HG03095 (cell line): ENCODE results near the gene ANO1.

Experiments used
- ATAC-seq: cut with Tn5 transposase; IDR thresholded peaks from one replicate; pipeline ENCODE4 v1.9.1; 2021; ENCODE audit warnings: moderate library complexity; ENCODE audit not compliant: unreplicated experiment

The ANO1 gene

DNA sequence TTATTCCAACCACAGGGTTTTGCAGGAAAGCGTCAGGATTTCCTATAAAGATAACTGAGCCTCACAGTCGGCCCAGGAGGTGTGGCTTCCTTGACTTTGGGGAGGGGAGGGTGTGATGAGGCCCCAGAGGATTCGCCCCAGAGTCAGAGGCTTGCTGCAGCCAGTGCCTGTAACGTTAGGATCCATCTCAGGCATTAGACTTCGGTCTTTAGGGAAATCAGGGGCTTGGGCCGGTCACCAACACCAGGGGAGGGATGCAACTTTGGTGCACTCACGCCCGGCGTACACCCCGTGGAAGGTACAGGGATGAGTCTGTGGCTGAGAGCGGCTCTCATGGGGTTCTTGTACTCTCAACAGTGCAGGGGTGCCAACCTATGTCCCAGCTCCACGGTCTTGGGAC, 5.7 kb upstream of the ANO1 start:
- no peak for ATAC-seq

- ATAC-seq = no peak
These were observed 5.0 kb upstream of the ANO1 start for GRCh38 chr11:70072861-70073755.

DNA sequence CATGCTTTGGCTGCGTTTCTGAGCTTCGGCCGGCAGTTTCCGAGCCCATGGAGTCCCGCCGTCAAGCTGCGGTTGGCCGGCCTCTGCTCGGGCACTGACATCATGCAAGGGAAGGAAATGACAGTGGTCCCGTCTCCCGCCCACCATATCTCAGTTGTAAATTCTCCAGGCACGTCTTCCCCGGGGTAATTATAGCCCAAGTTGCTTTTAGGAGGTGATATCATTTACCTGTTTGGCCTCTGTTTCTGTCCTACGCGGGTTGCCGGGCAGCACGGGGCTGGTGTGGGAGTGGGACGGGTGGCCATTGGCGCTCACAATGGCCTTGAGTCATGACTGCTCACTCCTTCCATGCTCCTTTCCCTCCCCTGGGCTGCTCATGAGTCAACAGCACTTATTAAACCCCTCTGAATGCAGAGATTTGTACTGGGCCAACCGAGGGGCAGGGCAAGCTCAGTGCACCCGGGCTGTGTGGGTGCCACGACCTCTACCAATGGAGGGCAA, 4.2 kb upstream of the ANO1 start:
- ATAC-seq = no peak

DNA sequence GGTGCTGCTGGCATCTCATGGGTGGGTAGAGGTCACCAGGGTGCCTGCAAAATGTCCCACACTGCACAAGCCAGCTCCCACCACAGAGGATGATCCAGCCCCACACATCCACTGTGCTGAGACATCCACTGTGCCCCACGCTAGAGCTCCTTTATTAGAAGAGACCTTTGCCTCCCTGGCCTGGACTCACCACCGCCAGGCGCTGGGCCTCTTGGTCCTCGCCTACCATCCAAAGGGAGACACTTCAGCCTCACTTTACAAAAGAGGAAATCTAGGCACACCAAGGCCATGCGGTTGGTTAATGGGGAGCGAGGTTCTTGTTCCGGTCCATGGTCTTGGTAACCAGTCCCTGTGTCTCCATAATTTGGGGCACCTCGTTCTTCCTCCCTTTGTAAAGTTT, 3.4 kb upstream of the ANO1 start:
- no peak for ATAC-seq

DNA sequence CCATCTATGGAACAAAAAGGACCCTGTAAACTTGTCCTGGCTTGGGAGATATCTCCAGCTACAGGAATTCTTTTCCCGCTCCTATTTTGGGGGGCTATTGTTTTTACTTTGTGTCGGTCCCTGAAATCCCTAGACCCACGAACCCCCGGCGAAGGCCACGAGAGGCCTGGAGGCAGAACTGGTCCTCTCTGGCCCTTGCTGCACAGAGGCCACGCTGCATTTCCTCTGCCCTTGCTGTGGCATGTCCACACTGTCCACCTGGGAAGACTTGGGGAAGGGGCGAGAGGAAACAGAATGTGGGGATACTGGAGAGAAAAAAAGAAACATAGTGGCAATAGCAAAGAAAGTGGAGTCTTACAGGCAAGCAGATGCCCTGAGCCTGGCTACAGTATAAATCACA, 2.3 kb upstream of the ANO1 start:
- no peak for ATAC-seq

GRCh38 chr11:70076461-70076931, 1.6 kb upstream of the ANO1 start:
- no peak for ATAC-seq

GRCh38 chr11:70077411-70078094, 564 bp upstream of the ANO1 start:
- no peak for ATAC-seq

GRCh38 chr11:70078781-70079616, 882 bp downstream of the ANO1 start:
- ATAC-seq = no peak

DNA sequence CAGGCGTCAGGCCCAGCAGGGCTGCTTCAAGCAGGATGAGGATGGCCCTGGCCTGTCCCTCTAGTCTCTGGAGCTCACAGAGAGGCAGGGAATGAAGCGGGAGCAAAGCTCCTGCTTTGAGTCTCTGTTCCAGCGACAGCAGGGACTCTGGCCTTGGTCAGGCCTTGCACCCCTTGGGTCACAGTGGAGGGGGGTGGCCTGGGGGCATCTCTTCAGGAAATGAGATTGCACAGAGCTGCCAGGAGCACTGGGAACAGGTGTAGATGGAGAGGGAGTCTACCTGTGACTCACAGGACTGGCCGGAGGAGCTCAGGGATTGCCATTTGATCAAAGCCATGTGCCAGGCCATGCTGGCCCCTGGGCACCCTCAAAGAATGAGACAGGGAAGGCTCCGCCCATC, 1.6 kb downstream of the ANO1 start:
- no peak for ATAC-seq

GRCh38 chr11:70080763-70081162, 2.6 kb downstream of the ANO1 start:
- no peak for ATAC-seq

DNA sequence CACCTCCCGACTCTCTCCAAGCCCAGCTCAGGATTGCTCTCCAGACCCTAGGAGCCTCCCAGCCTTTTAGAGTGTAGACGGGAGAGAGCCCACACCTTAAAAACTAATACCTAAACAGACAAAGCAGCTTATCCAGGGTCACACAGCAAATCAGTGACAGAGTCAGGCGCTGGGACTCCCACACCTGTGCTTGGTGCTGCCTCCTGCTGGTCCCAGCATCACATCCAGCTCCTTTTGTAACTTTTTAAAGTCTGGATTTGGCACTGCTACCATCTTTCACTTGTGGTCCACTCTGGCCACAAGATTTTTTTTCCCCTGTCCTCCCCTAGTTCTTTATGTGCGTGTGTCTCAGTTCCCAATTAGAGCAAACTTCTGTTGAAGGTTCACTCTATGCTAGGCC, 4.7 kb downstream of the ANO1 start:
- ATAC-seq = no peak

GRCh38 chr11:70084046-70084984, 6.2 kb downstream of the ANO1 start:
- no peak for ATAC-seq

- ATAC-seq = no peak
These were observed 8.0 kb downstream of the ANO1 start for GRCh38 chr11:70085815-70086769.

GRCh38 chr11:70087446-70088167, 9.5 kb downstream of the ANO1 start:
- ATAC-seq = no peak

GRCh38 chr11:70088735-70089250, 10.7 kb downstream of the ANO1 start:
- ATAC-seq = no peak

GRCh38 chr11:70089631-70090030, 11.5 kb downstream of the ANO1 start:
- no peak for ATAC-seq

- no peak for ATAC-seq
These were observed 12.9 kb downstream of the ANO1 start for GRCh38 chr11:70090961-70091381.

- ATAC-seq = no peak
These were observed 13.5 kb downstream of the ANO1 start for GRCh38 chr11:70091638-70092037.
